LHCN-M2 (cell line): Measurements from ENCODE around the gene UNC5CL. TPM values are rescaled to one million over a fixed set of nuclear protein-coding genes. Genes with fewer than 3 reads are reported as not detected.
A peak's percentile ranks its signal among the peaks of the same experiment; 100 is the strongest.
"Not testable (repeated sequence)": the region's sequence is repeated elsewhere in the genome, so short reads cannot be mapped to it uniquely, and the experiment has no call there.

Experiments used
- DNase-seq: peaks from one replicate; pipeline ENCODE4 v3.0.0-alpha.2; 2012; ENCODE audit warnings: low read depth
- total RNA-seq: library from RNA; depleted of rRNA; stranded (reverse); fragments of >200 nt; gene quantifications from 2 replicates; pipeline ENCODE4 v1.2.3, GENCODE V29; 2014

The UNC5CL gene
- total RNA-seq, 1 experiment from 2014 or later, result under 0.01 TPM

DNA sequence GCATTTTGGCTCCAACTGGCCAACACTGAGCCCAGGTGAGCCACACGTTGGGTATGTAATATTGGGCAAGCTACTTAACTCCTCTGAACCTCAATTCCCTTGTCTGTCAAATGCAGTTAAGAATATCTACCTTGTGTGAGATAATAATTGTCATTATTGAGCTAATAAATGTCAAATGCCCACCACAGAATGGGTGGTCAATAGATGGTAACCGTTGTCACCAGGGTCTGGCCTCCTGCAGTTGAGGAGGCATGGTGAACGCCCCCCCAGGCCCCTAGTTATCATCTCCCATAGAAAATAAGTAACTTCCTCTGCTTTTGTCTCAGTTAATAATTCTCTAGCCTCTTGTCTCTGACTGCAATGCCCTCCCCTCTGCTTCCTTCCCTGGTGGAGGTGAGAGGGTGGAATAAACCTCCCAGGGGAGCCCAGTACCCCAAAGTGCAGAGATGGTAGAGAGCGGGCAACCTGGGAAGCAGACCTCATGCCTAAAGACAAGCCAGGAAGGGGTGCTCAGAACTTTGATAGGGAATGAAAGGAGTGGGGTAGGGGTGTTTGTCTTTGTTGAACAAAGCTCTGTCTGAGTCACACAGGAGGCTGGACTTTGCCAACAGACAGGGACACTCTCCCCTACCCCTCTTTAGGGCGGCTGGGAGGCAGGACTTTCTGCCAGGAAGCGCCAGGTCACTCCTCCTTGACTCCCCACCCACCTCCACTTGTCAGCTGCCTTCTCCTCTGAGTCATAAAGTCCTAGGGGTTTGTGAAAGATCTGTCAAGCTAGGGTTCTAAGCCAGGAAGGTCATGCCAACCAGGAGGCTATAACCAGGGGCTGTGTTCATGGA is 1.3 kb upstream of the UNC5CL start:
- peak; percentile 29 for DNase-seq

DNA sequence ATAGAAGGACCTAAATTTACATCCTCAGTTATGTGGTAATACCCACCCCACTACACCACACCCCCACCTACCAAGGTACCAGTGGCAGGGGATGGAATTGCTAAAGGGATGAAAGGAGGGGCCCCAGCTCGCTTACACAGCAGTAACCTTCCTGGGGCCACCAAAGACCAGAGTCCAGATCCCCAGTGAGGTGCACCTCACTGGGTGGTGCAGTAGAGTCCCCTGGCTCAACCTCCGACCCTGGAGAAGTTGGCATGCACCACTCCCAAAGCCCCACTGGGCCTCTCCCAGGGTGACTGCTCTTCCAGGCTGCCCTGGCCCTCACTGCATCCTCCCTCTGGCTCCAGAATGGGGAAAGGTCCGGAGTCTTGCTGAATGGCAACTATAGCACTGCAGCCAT is 816 bp downstream of the UNC5CL start:
- no peak for DNase-seq

DNA sequence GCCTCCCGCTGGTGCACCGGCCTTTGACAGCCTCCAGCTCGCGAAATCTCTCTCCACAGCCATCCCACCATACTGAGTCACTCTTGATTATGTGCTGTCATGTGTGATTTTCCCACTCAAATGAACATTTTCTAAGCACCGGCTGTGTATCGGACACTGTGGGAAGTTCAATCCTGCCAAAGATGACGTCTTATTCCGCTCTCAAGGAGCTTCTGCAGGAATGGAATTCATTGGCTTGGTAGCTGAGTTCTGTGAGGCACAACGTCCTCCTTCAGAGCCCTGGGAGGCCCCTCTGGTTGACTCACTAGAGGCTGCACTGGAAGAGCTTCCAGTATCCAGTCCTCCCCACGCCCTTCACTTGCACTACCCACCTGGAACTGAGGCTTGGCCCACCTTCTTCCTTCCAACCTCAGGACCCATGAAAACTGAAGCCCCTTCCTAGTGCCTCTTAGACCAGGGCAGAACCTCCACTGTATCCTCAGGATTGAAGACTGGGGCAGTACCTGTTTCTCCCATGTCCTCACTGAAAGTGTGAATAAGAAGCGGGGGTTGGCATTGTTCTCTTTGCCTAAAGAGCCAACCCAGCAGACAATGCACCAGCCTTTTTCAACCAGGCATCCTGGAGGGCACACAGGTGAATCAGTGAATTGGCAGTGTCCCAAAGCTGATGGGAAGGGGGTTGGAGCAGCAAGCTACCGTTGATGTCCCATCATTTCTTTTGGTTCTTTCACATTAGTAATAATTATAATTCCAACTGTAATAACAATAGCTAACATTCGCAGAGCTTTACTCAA is 1.7 kb downstream of the UNC5CL start:
- DNase-seq, result no peak

DNA sequence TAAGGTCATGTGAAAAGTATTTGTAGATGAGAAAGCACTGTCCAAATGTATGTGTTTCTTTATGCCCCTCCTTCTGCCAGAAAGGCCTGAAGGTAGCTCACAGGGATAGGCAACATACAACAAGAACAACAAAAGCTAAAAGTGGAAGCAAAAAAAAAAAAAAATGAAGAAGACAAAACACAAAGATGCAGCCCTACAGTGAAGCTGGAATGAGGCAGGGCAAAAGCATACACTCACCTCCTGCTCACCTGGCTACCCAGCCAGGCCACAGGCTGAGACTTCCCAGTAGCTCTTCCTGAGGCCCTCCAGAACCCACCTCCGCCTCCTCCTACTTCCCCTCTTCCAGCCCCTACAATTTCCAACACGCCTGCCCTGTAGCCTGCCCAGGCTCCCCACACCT is 2.4 kb downstream of the UNC5CL start:
- no peak for DNase-seq

DNA sequence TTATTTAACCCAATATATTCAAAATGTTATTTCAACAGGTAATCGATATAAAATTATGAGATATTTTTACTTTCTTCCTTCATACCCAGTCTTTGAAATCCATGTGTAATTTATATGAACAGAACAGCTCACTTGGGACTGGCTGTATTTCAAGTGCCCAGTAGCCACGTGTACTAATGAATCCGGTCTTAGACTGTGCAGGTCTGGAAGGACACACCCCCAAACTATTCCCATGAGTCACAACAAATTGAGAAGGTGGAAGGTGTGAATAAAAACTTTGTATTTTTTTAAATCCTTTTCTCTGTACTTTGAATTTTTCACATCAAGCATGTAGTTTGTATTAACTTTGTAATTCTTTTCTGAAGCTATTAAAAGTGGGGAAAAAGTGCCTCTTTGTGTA is 2.8 kb downstream of the UNC5CL start:
- no peak for DNase-seq

DNA sequence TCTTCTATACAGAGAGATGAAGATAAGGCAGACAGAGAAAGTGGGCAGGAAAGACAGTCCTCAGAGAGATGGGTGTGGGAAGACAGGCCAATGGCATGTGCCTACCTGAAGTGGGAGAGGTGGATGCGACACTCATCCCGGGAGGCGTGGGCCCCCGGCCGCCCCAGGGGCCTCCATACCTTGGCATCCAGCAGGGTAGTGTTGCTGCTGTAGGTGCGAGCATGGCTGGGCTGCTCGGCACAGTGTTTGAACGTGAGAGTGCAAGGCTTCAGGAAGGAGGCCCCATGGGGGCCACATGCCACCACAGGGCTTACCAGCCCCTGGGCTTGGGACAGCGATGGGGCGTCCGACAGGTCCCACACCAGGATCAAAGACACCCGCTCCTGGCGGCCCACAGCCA is 5.2 kb downstream of the UNC5CL start:
- DNase-seq, result no peak

DNA sequence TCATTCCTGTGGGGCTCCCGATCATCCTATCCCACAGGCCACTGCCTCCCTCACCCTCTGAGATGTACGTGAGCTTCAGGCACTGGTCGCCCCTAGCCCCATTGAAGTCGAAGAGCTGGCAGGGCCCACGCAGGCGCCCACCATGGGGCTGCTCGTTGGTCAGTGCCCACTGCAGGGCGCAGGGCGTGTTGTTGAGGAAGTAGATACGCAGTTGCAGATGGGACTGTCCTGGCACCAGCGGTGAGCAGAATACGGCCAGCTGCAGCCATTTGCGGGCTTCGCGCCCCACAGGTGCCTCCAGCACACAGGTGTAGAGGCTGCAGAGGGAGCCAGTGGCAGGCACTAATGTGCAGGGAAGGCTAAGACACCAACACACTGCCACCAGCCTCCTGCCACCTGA is 6.2 kb downstream of the UNC5CL start:
- no peak for DNase-seq

DNA sequence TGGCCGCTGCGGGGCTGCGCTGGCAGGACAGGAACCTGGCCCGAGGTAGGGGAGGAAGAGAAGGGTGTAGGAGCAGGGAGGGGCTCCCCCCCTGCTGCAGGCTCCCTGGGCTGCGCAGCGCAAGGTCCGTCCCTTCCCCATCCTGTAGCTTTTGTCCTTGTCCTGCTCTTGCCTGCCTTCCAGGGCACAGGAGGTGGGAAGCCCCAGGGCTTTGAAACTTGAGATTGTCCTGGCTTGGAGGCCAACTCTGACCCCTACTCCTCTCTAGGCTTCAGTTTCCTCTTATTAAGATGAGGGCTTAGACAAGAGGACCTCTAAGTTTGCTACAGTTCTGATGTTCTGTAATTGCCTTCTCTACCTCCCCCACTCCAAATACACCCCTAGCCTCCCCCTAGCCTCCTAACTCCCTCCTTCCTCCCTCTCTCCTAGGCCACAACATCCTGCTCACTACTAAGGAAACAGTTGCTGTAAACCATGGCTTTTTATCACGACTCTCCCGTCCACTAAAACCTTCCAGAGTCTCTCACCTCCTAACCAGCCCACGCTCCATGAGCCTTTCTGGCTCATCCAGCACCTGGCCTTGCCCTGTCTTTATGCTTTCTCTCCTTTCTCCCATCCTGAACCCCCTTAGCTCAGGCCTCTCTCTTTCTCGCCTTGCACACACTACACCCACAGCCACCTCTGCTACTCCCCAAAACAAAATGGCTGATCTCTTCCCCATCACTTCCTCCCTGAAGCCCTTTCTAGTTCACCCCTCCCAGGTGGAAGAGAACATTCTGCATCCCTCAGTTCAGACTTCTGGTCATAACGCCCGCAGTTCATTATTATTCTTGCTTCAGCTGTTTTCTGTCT is 10.2 kb downstream of the UNC5CL start:
- DNase-seq, result no peak

DNA sequence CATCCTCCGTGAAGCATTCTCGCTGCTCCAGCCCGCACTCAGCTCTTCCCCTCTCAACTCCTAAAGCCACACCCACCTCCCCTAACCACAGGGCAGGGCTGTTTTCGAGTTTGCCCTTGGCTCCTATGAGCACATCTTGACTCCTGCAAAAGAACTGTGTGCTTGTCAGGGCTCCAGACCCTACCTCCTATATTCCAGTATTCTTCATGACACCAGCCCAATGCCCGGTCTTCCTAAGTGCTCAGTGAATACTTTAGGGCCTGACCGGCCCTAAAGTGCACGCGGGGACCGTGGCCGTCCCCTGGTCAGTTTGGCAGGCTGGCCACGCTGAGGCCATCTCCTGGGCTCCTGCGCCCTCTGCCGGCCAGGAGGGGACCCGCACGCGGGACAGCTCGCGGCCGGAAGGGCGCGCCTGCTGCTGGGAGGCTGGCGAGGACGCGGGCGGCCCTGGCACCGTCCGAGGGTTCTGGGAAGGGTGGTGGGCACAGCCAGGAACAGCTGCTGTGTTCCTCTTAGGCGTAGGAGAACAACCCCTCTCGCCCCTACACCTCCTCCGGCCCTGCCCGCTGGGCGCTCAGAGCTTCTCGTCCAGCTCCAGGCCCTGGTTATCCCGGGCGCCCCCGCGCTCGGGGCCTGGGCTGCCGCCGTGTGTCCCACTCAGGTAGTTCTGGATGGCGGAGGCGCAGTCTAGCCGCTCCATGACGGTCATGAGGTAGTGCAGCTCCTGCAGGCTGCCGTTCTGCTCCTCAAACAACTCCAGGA is 11.0 kb downstream of the UNC5CL start:
- peak; percentile 61 for DNase-seq

DNA sequence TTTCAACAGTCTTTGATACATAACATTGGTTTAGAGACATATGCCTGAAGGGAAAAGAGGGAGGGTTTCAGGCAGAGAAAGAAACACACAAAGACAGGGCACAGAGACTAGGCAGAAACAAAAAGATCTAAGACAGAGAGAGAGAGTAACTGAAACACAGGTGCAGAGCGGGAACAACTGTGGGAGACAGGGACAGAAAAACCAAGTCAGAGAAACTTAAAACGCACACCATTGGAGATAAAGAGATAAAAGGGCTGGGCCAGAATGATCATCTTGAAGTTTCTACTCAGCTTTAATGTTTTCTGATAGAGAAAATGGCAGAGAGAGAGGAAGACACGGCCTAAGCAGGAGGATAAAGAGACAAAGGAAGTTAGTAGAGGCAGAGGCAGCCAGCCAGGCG is 11.8 kb downstream of the UNC5CL start:
- no peak for DNase-seq

DNA sequence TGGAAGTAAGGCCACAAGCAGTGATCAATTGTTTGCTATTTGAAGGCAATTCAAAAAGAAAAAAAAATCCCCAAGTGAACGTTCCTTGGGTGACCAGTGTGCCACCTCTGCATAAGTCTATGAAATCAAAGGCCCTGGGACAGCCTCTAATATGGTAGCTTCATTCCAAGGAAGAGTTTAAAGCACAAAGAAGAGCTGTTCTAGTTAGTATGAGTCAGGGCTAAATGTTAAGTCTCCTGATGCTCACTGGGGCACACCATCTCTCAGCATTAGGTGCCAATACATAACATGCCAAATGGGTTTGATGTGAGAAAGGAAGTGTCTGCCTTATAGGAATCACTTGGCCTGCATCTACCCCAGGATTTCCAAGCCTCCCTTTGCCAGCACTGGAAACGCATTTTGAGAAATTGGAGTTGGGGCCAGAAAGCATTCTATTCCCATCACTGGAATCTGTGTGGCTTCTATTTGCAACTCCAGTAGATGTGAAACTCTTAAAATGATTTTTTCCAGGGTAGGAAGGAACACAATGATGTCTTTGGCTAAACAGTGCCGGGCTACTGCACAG is 13.0 kb downstream of the UNC5CL start:
- DNase-seq, result no peak

DNA sequence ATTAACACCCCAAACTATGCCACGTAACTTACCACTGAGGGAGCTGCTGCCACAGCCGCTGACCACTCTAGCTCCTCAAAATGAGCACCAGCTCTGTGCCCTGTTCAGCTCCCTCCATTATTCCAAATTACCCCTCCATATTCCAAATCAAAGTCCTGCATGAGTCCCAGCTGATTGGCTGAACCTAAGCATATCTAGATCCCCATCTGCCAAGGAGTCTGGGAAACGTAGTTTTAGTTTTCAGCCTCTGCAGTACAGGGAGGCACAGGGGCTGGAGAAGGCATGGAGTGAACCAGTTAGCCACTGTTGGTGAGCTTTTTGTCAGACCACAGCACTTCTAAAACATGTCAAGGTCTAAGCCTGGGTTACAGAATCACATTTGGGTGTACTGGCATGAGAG is 15.9 kb downstream of the UNC5CL start:
- no peak for DNase-seq

DNA sequence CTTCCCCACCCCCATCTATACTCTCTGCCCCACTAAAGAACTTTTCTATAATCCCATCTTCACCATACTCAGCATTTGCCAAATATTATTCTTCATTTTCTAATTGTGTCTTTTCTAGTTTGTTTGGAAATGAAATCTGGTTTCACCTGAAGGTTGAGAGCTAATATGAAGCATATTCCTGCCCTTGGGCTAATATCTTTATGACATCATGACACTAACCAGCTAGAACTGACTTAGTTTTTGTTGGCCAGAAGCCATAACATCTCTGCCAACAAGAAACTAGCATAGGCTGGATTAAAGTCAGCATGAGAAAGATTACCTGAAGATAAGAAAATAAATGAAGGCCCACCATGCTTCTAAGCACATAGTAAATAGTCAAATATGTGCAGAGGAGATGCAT is 16.7 kb downstream of the UNC5CL start:
- no peak for DNase-seq

DNA sequence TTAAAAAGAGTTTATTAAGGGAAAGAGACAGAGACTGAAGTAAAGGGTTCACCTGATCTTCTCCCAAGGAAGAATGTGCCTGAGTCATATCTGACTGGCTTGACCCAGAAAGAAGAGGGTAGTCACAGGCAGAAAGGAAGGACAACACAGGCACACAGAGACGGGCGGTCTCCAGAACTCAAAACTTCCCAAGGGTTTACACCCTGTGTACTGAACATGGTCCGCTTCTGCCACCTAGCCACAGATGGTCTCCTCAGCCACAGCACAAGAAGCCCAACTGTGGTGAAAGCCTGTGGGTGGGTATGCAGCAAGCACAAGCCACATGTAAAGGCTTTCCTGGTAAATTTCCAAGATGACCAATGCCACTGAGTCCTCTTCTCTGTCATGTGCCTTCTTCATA is 17.2 kb downstream of the UNC5CL start:
- peak; percentile 30 for DNase-seq

DNA sequence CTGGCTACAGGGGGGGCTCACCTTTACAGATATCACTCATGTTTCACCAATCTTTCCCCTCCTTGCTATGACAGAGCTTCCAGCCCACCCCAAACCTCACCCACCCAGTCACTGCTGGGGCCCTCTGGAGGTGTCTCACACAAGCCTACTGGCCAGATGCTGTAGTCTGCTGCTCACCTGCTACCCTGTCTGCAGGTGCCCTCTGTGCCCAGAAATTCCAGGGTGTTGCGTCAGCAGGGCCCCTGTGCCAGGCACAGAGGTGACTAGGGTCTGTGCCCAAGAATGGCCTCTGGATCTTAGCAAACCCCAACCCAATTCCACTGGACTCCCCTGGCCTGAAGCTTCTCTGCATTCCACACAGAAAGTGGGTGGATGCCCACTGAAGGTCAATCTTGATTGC is 21.4 kb downstream of the UNC5CL start:
- DNase-seq, result no peak

DNA sequence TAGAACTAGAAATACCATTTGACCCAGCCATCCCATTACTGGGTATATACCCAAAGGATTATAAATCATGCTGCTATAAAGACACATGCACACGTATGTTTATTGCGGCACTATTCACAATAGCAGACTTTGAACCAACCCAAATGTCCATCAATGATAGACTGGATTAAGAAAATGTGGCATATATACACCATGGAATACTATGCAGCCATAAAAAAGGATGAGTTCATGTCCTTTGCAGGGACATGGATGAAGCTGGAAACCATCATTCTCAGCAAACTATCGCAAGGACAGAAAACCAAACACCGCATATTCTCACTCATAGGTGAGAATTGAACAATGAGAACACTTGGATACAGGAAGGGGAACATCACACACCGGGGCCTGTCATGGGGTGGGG is 23.2 kb downstream of the UNC5CL start:
- not testable (repeated sequence) for DNase-seq

DNA sequence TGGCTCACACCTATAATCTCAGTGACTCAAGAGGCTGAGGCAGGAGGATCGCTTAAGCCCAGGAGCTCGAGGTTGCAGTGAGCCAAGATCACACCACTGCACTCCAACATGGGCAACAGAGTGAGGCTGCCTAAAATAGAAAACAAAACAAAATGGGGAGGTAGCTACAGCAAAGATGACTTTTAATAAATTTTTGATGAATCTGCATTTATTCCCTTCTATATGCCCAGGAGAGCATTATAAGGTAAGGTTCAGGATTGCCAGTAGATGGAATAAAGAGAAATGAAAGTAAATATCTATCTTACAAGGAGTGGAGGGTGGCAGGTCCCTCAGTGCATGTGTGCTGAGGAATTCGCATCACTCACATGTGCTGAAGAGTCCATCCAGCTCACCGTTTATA is 24.2 kb downstream of the UNC5CL start:
- no peak for DNase-seq

DNA sequence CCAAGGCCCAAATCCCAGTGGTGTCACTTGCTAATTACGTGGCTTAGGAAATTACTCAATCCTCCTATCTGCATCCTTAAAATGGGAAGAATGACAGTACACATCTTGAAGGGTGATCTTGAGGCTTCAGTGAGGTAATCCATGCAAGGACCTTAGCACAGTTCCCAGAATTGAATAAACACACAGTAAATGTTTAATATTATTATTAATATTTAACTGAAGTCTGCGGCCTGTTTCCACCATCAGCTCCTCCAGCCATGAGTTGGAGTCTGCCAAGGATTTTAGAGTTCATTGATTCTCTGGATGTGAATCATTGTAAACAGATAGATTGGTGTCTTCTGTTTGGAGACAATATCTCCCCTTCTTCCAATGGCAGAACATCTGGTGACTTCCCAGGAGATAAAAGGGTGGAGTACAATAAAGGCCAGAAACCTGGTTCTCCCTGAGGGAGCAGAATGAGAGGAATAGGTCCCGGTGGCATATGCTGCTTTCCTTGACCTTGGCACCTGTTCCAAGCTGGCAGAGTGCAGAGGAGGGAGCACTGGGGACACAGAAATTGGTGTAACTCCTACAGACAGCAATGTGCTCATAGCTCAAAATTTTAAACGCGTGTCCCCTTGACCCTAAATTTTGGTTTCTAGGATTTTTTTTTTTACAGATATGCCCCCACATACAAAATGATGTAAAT is 25.4 kb downstream of the UNC5CL start:
- DNase-seq, result no peak

DNA sequence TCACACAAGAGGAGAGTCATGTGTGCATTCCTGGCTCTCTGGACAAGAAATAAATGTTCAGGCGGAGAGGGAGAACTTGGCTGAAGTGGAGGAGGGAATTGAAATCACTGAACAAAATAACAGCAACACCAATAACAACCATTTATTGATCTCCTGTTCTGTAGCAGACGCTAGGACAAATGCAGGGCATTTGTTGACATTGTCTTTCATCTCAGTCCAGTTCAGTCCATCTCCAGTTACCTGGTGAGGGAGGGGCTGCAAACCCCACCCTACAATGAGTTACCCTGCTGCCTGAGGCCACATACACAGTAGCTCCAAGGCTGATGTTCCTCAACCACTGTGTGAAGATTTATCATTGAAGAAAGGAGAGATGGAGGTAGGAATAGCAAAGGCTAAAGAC is 27.3 kb downstream of the UNC5CL start:
- no peak for DNase-seq

DNA sequence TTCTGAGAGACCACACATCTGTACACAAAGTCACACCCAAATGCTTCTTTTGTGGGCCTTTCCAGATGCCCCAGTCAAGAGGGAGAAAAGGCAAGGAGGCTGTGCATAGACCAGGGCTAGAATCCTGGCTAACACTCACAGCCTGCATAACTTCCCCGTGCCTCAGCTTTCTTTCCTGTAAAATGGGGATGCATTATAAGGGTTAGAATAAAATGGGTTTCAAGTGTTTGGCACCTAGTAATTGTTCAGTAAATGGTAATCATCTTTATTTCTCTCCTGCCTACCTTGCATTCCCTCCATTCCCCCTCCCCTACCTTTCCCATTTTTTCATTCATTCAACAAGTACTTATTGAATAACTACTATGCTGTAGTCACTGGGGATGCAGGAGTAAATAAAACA is 29.4 kb downstream of the UNC5CL start:
- DNase-seq, result no peak
